ENCODE measurements around the gene MTERF2. TPM values are rescaled to one million over a fixed set of nuclear protein-coding genes. Genes with fewer than 3 reads are reported as not detected.
"Not testable (repeated sequence)": the region's sequence is repeated elsewhere in the genome, so short reads cannot be mapped to it uniquely, and the experiment has no call there.

The MTERF2 gene
- total RNA-seq, 1 donor from 2014 or later: 7.7 TPM

DNA sequence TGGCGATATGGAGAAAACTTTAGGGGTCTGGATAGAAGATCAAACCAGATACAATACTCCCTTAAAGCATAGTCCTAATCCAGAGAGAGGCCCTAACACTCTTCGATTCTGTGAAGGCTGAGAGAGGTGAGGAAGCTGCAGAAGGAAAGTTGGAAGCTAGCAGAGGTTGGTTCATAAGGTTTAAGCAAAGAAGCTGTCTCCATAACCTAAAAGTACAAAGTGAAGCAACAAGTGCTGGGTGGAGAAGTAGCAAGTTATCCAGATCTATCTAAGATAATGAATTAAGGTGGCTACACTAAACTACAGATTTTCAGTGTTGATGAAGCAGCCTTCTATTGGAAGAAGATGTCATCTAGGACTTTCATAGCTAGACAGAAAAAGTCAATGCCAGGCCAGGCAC, 24.6 kb upstream of the MTERF2 start:
- Mint-ChIP-seq H3K36me3 (ENCODE audit: low read depth, unreplicated experiment) (peaks cover 10% of the 10 kb centered on the region), H3K4me3 (ENCODE audit: unreplicated experiment) (no peak overlapping the region), H3K27me3 (ENCODE audit: unreplicated experiment) (no peaks in the 10 kb centered on the region), H3K4me1 (ENCODE audit: unreplicated experiment) (no peaks in the 10 kb centered on the region), H3K9me3 (ENCODE audit: unreplicated experiment) (no peaks in the 10 kb centered on the region), H3K27ac (ENCODE audit: unreplicated experiment) (no peak overlapping the region)
- TF ChIP-seq, protein P1, sequence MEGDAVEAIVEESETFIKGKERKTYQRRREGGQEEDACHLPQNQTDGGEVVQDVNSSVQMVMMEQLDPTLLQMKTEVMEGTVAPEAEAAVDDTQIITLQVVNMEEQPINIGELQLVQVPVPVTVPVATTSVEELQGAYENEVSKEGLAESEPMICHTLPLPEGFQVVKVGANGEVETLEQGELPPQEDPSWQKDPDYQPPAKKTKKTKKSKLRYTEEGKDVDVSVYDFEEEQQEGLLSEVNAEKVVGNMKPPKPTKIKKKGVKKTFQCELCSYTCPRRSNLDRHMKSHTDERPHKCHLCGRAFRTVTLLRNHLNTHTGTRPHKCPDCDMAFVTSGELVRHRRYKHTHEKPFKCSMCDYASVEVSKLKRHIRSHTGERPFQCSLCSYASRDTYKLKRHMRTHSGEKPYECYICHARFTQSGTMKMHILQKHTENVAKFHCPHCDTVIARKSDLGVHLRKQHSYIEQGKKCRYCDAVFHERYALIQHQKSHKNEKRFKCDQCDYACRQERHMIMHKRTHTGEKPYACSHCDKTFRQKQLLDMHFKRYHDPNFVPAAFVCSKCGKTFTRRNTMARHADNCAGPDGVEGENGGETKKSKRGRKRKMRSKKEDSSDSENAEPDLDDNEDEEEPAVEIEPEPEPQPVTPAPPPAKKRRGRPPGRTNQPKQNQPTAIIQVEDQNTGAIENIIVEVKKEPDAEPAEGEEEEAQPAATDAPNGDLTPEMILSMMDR (IDR thresholded peaks at IDR 0.05; ENCODE audit: unreplicated experiment): no peak
- no peak for DNase-seq (ENCODE audit: low spot score)

DNA sequence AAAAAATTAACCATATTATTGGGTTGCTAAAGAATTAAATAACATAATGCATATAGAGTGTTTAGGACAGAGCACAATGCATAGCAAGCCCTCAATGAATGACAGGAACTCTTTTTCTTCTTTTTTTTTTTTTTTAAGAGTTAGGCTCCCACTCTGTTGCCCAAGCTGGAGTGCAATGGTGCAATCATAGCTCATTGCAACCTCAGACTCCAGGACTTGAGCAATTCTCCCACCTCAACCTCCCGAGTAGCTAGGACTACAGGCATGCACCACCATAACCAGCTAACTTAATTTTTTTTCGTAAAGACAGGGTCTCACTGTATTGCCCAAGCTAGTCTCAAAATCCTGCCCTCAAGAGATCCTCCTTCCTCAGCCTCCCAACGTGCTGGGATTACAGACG, 20.5 kb upstream of the MTERF2 start:
- no peaks in the 10 kb centered on the region for H3K27me3 Mint-ChIP-seq (ENCODE audit: unreplicated experiment)
- H3K4me3 Mint-ChIP-seq (ENCODE audit: unreplicated experiment): no peak overlapping the region
- H3K36me3 Mint-ChIP-seq (ENCODE audit: low read depth, unreplicated experiment): peaks cover 14% of the 10 kb centered on the region
- DNase-seq (ENCODE audit: low spot score): no peak
- no peak overlapping the region for H3K27ac Mint-ChIP-seq (ENCODE audit: unreplicated experiment)
- H3K9me3 Mint-ChIP-seq (ENCODE audit: unreplicated experiment): no peaks in the 10 kb centered on the region
- TF ChIP-seq, protein P1 (IDR thresholded peaks at IDR 0.05; ENCODE audit: unreplicated experiment): no peak
- no peaks in the 10 kb centered on the region for H3K4me1 Mint-ChIP-seq (ENCODE audit: unreplicated experiment)

DNA sequence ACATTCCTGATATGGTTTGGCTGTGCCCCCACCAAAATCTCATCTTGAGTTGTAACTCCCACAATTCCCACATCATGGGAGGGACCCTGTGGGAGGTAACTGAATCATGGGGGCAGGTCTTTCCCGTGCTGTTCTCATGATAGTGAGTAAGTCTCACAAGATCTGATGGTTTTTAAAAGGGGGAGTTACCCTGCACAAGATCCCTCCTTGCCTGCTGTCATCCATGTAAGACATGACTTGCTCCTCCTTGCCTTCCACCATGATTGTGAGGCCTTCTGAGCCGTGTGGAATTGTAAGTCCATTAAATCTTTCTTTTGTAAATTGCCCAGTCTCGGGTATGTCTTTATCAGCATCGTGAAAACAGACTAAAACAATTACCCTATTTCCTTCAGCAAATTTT, 15.7 kb upstream of the MTERF2 start:
- H3K4me1 Mint-ChIP-seq (ENCODE audit: unreplicated experiment); H3K27ac Mint-ChIP-seq (ENCODE audit: unreplicated experiment); DNase-seq (ENCODE audit: low spot score); H3K27me3 Mint-ChIP-seq (ENCODE audit: unreplicated experiment); H3K9me3 Mint-ChIP-seq (ENCODE audit: unreplicated experiment); H3K4me3 Mint-ChIP-seq (ENCODE audit: unreplicated experiment): not testable (repeated sequence)
- H3K36me3 Mint-ChIP-seq (ENCODE audit: low read depth, unreplicated experiment): peaks cover 12% of the 10 kb centered on the region

DNA sequence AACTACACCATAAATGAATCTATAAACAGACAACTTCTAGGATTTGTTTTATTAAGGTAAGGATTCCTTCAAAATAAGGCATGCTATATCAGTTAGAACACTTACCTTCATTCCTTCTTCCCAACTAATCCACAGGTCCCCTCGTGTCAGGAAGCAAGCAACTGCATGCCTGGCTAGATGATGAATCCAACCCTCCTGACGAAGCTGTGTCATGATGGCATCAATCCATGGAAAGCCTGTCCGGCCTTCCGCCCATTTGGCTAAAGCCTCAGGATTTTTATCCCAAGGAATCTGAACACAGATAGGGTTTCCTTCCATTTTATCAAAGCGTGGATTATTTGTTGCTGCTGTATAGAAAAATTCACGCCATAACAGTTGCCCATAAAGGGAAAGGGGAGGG, 12.5 kb upstream of the MTERF2 start:
- DNase-seq (ENCODE audit: low spot score): no peak
- Mint-ChIP-seq H3K36me3 (ENCODE audit: low read depth, unreplicated experiment) (peaks cover 21% of the 10 kb centered on the region), H3K9me3 (ENCODE audit: unreplicated experiment) (no peaks in the 10 kb centered on the region), H3K4me1 (ENCODE audit: unreplicated experiment) (no peaks in the 10 kb centered on the region), H3K27ac (ENCODE audit: unreplicated experiment) (no peak overlapping the region), H3K4me3 (ENCODE audit: unreplicated experiment) (no peak overlapping the region), H3K27me3 (ENCODE audit: unreplicated experiment) (no peaks in the 10 kb centered on the region)
- TF ChIP-seq, protein P1 (IDR thresholded peaks at IDR 0.05; ENCODE audit: unreplicated experiment): no peak

DNA sequence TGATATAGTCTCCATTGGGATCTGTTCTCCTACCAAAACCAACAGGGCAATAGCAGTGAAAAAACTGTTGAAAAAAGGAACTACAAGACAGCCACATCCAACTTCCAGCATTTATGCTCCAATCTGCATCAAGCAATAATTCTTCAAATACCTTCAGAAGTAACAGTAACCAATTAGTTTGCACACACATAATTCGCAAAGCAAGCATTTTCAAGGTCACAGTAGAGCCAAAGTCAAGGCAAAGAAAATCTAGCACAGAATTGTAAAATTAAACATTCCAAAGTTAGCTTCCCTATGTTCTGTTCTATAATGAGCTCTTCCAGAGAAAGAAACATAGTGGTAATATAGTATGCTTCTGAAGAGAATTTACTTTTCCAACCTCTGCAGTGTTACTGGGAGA, 11.0 kb upstream of the MTERF2 start:
- H3K27ac Mint-ChIP-seq (ENCODE audit: unreplicated experiment): no peak overlapping the region
- no peaks in the 10 kb centered on the region for H3K27me3 Mint-ChIP-seq (ENCODE audit: unreplicated experiment)
- no peaks in the 10 kb centered on the region for H3K9me3 Mint-ChIP-seq (ENCODE audit: unreplicated experiment)
- H3K4me3 Mint-ChIP-seq (ENCODE audit: unreplicated experiment): no peak overlapping the region
- H3K4me1 Mint-ChIP-seq (ENCODE audit: unreplicated experiment): no peaks in the 10 kb centered on the region
- no peak for DNase-seq (ENCODE audit: low spot score)
- TF ChIP-seq, protein P1 (IDR thresholded peaks at IDR 0.05; ENCODE audit: unreplicated experiment): no peak
- peaks cover 21% of the 10 kb centered on the region for H3K36me3 Mint-ChIP-seq (ENCODE audit: low read depth, unreplicated experiment)

DNA sequence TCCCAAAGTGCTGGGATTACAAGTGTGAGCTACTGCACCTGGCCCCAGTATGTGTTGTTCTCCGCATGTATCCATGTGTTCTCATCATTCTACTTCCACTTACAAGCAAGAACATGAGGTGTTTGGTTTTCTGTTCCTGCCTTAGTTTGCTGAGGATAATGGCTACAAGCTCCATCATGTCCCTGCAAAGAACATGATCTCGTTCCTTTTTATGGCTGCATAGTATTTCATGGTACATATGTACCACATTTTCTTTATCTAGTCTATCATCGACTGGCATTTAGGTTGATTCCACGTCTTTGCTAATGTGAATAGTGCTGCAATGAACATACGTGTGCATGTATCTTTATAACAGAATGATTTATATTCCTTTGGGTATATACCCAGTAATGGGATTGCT, 9.2 kb upstream of the MTERF2 start:
- peak overlapping the region; percentile 27 for H3K4me3 Mint-ChIP-seq (ENCODE audit: unreplicated experiment)
- not testable (repeated sequence) for H3K4me1 Mint-ChIP-seq (ENCODE audit: unreplicated experiment); DNase-seq (ENCODE audit: low spot score); H3K27me3 Mint-ChIP-seq (ENCODE audit: unreplicated experiment); H3K27ac Mint-ChIP-seq (ENCODE audit: unreplicated experiment); H3K9me3 Mint-ChIP-seq (ENCODE audit: unreplicated experiment)
- peaks cover 16% of the 10 kb centered on the region for H3K36me3 Mint-ChIP-seq (ENCODE audit: low read depth, unreplicated experiment)
